ENCODE data around the gene CDCA4.
"Not testable (repeated sequence)": the region's sequence is repeated elsewhere in the genome, so short reads cannot be mapped to it uniquely, and the experiment has no call there.

Gene CDCA4

DNA sequence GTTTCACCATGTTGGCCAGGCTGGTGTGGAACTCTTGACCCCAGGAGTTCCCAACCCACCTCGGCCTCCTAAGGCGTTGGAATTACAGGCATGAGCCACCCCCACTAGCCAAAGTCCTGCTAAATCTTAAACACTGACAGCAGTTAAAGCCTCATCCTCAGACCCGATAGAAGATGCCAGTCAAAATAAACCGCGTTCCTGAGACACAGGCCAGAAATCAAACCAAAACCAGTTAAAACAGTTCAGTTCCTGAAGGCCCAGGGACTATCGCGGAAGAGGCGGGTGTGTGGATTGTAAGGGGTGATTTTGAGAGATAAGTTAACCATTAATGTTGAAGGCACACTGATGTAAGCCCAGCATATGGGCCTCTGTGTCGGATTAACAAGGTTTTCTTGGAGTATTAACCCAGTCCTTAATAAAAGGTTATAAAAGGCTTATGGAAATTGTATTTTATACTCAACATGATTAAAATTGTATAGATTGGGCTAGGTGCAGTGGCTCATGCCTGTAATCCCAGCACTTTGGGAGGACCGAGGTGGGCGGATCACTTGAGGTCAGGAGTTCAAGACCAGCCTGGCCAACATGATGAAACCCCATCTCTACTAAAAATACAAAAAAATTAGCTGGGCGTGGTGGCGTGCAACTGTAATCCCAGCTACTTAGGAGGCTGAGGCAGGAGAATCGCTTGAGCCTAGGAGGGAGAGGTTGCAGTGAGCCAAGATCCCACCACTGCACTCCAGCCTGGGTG, 18.7 kb upstream of the CDCA4 start:
- DNase-seq (ENCODE audit: insufficient read length, low spot score), result no peak

DNA sequence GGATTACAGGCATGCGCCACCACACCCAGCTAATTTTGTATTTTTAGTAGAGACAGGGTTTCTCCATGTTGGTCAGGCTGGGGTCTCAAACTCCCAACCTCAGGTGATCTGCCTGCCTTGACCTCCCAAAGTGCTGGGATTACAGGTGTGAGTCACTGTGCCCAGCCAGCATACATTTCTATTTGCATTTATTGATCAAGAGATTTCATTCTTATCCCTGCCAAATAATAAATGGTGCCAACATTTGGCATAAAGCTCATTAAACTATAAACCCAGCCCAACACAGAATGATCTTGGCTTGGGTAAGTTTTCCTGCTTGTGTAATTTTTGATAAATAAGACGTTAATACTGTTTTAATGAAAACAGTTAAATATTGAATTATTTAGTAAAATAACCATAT, 14.7 kb upstream of the CDCA4 start:
- not testable (repeated sequence) for FAIRE-seq

More for the DNA sequence above, 18.7 kb upstream of the CDCA4 start:
- FAIRE-seq, result no peak

GRCh38 chr14:105034315-105035039, 13.6 kb upstream of the CDCA4 start:
- FAIRE-seq (no peak), DNase-seq (ENCODE audit: insufficient read length, low spot score) (no peak)

More for the DNA sequence above, 14.7 kb upstream of the CDCA4 start:
- not testable (repeated sequence) for DNase-seq (ENCODE audit: insufficient read length, low spot score)

DNA sequence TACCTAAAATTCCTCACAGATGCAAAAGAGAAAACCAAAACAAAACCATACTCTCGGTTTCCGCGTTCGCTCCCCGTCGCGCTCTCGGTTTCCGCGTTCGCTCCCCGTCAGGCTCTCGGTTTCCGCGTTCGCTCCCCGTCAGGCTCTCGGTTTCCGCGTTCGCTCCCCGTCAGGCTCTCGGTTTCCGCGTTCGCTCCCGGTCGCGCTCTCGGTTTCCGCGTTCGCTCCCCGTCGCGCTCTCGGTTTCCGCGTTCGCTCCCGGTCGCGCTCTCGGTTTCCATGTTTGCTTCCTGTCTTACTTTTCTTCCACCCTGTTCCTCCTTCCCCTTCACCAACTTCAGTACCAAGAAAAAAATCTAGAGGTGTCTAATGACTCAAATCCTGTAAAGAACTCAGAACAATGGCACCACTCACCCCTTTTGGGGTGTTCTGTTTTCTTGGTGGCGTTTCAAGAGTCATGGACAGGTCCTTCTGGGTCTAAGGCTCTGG, 12.6 kb upstream of the CDCA4 start:
- not testable (repeated sequence) for DNase-seq (ENCODE audit: insufficient read length, low spot score); FAIRE-seq

GRCh38 chr14:105032451-105032901, 11.6 kb upstream of the CDCA4 start:
- FAIRE-seq; DNase-seq (ENCODE audit: insufficient read length, low spot score): not testable (repeated sequence)

DNA sequence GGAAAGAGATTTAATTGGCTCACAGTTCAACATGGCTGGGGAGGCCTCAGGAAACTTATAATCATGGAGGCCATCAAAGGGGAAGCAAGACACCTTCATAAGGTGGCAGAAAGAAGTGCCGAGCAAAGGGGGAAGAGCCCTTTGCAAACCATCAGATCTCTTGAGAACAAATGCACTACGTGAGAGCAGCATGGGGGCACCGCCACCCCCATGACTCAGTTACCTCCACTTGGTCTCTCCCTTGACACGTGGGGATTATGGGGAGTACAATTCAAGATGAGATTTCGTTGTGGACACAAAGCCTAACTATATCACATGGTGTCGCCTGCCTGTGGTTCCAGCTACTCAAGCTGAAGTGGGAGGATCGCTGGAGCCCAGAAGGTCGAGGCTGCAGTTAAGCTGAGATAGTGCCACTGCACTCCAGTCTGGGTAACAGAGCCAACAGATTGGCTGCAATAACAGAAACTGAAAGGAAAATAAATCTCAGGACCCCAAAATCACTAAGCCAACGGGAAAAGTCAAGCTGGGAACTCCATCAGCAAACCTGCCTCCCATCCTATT, 10.0 kb upstream of the CDCA4 start:
- DNase-seq (ENCODE audit: insufficient read length, low spot score) (no peak), FAIRE-seq (no peak)

- no peak for FAIRE-seq
- DNase-seq (ENCODE audit: insufficient read length, low spot score), result no peak
Measured at GRCh38 chr14:105030194-105030593, 9.3 kb upstream of the CDCA4 start.

- DNase-seq (ENCODE audit: insufficient read length, low spot score), result no peak
- no peak for FAIRE-seq
Measured at GRCh38 chr14:105029402-105029801, 8.5 kb upstream of the CDCA4 start.

DNA sequence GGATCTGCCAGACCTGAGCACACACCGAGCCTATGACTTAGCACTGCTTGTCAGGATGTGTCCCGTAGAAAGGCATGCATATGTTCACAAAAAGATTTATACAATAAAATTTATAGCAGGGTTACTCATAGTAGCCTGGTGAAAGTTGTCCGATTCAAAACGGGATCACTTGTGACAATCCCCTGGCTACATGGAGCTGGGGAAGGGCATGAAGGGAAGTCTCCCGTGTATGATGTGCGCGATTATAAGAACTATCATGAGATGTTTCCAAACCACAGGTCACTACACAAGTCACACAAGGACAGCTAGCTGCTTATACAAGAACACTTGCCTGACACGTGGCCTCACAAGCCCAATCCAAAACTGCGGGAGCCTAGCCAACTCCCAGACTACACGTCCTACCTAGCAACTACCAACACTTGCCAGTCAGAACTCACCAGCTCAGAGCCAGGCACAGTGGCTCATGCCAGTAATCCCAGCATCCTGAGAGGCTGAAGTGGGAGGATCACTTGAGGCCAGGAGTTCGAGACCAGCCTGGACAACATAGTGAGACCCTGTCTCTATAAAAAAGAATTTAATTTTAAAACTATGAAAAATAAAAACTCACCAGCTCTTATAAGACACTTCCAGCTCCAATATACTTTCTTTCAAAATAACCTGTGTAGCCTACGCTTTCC, 7.5 kb upstream of the CDCA4 start:
- FAIRE-seq, result no peak
- DNase-seq (ENCODE audit: insufficient read length, low spot score), result no peak

DNA sequence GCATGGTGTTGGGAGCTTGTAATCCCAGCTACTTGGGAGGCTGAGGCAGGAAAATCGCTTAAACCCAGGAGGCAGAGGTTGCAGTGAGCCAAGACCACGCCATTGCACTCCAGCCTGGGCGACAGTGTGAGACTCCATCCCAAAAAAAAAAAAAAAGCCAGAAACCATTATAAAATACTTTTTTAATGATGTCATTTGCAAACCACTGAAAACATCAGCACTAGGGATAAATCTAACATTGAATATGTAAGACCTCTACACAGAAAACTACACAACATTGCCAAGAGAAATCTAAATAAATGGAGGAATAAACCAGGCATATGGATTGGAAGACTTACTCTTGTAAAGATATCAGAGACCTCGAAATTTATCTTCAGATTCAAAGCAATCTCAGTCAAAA, 6.8 kb upstream of the CDCA4 start:
- DNase-seq (ENCODE audit: insufficient read length, low spot score); FAIRE-seq: not testable (repeated sequence)

DNA sequence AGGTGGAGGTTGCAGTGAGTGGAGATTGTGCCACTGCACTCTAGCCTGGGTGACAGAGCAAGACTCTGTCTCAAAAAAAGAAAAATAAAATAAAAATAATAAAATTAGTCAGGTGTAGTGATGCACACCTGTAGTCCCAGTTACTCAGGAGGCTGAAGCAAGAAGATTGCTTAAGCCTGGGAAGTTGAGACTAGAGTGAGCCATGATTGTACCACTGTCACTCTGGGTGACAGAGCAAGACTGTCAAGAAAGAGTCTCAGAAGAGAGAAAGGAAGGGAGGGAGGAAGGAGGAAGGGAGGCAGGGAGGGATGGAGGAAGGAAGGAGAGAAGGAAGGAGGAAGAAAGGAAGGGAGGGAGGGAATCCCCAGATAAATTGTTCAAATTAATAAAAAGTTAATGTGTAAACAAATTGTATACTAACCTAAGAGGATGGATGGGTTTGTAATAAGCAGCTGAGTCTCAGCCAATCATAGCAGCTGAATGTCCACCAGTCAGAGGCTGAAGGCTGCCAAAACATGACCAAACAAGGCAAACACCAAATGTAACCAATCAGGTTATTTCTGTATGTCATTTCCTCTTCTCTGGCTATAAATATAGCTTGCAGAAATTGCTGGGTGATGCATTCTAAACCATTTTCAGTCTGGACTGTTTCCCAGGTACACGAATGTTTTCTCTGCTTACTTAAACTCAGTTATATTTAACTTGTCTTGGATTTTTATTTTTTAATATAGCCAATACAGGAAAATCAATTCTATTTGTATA, 6.1 kb upstream of the CDCA4 start:
- FAIRE-seq (no peak), DNase-seq (ENCODE audit: insufficient read length, low spot score) (no peak)

DNA sequence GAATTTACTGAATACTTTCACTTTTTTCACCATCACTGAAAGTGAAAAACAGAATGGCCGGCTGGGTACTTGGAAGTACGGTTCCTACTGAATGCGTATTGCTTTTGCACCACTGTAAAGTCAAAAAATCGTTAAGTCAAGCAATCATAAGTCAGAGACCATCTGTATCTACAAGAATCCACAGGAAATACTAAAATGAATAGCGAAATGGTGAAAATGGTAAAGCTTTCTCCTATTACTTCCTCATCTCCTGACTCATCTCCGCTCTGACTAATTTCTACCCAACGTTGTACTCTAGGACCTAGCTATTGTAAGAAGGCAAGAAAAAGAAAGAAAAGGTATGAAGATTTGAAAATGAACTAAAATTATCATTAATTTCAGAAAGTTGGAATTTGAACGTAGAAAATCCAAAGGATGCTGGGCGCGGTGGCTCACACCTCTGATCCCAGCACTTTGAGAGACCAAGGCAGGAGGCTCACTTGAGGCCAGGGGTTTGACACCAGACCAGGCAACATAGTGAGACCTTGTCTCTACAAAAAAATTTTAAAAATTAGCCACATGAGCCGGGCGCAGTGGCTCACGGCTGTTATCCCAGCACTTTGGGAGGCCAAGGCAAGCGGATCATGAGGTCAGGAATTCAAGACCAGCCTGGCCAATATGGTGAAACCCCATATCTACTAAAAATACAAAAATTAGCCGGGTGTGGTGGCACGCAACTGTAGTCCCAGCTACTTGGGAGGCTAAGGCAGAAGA, 5.3 kb upstream of the CDCA4 start:
- FAIRE-seq, result no peak
- peak; percentile 46 for DNase-seq (ENCODE audit: insufficient read length, low spot score)

DNA sequence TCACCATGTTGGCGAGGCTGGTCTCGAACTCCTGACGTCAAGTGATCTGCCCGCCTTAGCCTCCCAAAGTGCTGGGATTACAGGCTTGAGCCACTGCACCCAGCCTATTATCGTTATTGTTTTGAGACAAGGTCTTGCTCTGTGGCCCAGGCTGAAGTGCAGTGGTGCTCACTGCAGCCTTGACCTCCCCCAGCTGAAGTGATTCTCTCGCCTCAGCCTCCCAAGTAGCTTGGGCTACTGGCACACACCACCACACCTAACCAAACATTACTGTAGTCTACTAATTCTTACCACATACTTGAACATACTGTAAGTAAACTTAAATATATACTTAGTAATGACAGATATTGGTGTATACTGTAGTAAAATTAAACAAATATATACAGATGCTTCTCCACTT, 4.5 kb upstream of the CDCA4 start:
- FAIRE-seq (no peak), DNase-seq (ENCODE audit: insufficient read length, low spot score) (no peak)

DNA sequence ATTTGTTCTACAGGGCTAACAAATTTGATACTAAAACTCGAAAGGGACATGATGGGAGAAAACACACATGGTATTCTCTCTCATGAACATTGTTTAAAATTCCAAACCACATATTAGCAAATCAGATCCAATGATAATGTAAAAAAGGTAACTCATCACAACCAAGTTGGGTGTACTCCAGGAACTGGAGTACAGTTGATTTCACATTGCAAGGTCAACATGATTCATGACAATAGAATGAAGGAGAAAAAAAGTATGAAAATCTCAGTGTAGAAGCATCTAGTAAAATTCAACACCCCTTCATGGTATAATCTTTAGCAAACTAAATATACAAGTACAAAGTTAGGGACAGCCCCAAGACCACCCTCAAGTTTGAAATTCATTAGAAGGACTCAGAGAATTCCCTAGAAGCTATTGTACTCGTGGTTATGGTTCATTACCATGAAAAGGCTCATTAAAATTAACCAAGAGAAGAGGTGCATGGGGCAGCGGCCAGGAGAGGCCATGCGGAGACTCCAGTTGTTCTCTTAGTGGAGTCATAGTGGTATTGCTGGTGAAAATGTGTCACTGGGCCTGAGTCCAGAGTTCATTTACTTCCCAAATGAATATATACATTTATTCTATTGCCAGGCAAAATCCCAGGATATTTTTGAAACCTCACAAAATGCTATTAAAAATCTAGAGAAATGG, 3.1 kb upstream of the CDCA4 start:
- DNase-seq (ENCODE audit: insufficient read length, low spot score) (no peak), FAIRE-seq (no peak)

DNA sequence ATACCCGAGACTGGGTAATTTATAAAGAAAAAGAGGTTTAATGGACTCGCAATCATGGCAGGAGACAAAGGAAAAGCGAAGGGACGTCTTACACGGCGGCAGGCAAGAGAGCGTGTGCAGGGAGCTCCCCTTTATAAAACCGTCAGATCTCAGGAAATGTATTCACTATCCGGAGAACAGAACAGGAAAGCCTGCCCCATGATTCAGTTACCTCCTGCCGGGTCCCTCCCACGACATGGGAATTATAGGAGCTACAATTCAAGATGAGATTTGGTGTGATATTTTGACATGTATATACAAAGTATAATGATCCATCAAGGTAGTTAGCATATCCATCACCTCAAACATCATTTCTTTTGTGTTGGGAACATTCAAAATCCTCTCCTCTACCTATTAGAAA, 2.3 kb upstream of the CDCA4 start:
- DNase-seq (ENCODE audit: insufficient read length, low spot score) (no peak), FAIRE-seq (no peak)

DNA sequence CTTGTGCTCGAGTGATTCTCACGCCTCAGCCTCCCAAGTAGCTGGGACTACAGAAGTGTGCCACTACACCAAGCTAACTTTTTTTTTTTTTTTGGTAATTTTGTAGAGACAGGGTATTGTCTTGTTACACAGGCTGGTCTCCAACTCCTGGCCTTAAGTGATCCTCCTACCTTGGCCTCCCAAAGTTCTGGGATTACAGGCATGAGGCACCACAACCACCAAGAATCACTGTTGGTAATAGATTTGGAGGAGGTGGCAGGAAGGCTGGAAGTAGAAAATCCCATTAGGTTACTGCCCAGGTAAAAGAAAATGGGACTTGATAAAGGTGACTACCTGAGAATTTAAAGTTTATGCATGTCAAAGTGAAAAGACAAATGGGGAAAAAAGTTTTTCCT, 1.4 kb upstream of the CDCA4 start:
- no peak for FAIRE-seq
- DNase-seq (ENCODE audit: insufficient read length, low spot score), result no peak

- DNase-seq (ENCODE audit: insufficient read length, low spot score) (peak; percentile 48), FAIRE-seq (no peak)
Measured at GRCh38 chr14:105021656-105022275, 883 bp upstream of the CDCA4 start.
